ENCODE data around the gene PHYHD1.

- TF ChIP-seq CTCF (IDR thresholded peaks at IDR 0.05): no peak
- TF ChIP-seq ZFX (IDR thresholded peaks at IDR 0.05; ENCODE audit: borderline replicate concordance): no peak
Measured at GRCh38 chr9:128910906-128911305, 9.9 kb upstream of the PHYHD1 start.

Data from 22Rv1 (cell line).